B cell (primary cell): ENCODE data around the gene GRM8. TPM values are rescaled to one million over a fixed set of nuclear protein-coding genes. Genes with fewer than 3 reads are reported as not detected.

ENCODE experiments used
- ATAC-seq: fragments of 200-7000 bp; cut with Tn5 transposase; one replicate; pipeline ENCODE4 v1.10.0; 2021; ENCODE audit warnings: low read depth, mild to moderate bottlenecking, moderate number of reproducible peaks, moderate library complexity
- CTCF ChIA-PET: fragments of 350-600 bp; sonication (Branson Sonifier 250); formaldehyde crosslinking; loops from one replicate; lab custom pipeline; 2021; ENCODE audit warnings: antibody characterized with exemption, inconsistent platforms; lab: Charles Lee
- POLR2A ChIA-PET: fragments of 350-600 bp; sonication (Branson Sonifier 250); formaldehyde crosslinking; loops from one replicate; lab custom pipeline; 2021; ENCODE audit warnings: antibody characterized with exemption; lab: Charles Lee
- DNase-seq: peaks from one replicate; pipeline ENCODE4 v3.0.0; 2013
- H2AFZ ChIP-seq: 2 replicates; pipeline ENCODE4 v1.6.1; 2012; ENCODE audit warnings: mild to moderate bottlenecking, low read depth, low read length; ENCODE audit not compliant: insufficient read depth, poor library complexity, severe bottlenecking
- H3K27ac ChIP-seq, 2 donors: 1 replicate in 1 of 2; 2 replicates in 1 of 2; pipeline ENCODE4 v1.5.1; 2012 to 2013; ENCODE audit warnings: low read length in 2 of 2, mild to moderate bottlenecking in 2 of 2, moderate library complexity in 1 of 2
- H3K27me3 ChIP-seq, 4 experiments: fragments of 200-600 bp in 1 of 4; sonication (generic) in 1 of 4; replicated peaks in 1 of 4; 1 replicate in 2 of 4; 2 replicates in 2 of 4; pipeline versions ENCODE4 v1.6.1 to v1.7.0; 2013 to 2016; ENCODE audit warnings: low read length in 3 of 4, mild to moderate bottlenecking in 2 of 4, mixed read lengths in 1 of 4, moderate library complexity in 1 of 4; ENCODE audit not compliant: insufficient read depth in 4 of 4, control insufficient read depth in 3 of 4; ENCODE audit errors: control extremely low read depth in 1 of 4
- H3K36me3 ChIP-seq, 2 experiments: replicated peaks in 1 of 2; 1 replicate in 1 of 2; 2 replicates in 1 of 2; pipeline versions ENCODE4 v1.6.1 to v1.7.1; 2013; ENCODE audit warnings: low read length in 1 of 2; ENCODE audit not compliant: insufficient read depth in 2 of 2, control insufficient read depth in 1 of 2; ENCODE audit errors: control extremely low read depth in 1 of 2, extremely low read depth in 1 of 2
- H3K4me1 ChIP-seq, 2 donors: fragments of 200-600 bp in 1 of 2; sonication (generic) in 1 of 2; 1 replicate in 1 of 2; 2 replicates in 1 of 2; pipeline versions ENCODE4 v1.5.1 to v1.6.1; 2013 to 2017; ENCODE audit warnings: low read length in 2 of 2; ENCODE audit not compliant: control insufficient read depth in 2 of 2, insufficient read depth in 2 of 2
- H3K4me2 ChIP-seq: replicated peaks from 2 replicates; pipeline ENCODE3; 2012; ENCODE audit warnings: mild to moderate bottlenecking, low read depth, low read length; ENCODE audit not compliant: poor library complexity, severe bottlenecking
- H3K4me3 ChIP-seq, 5 experiments: fragments of 200-600 bp in 1 of 5; sonication (generic) in 1 of 5; 1 replicate in 3 of 5; 2 replicates in 2 of 5; pipeline versions ENCODE4 v1.5.1 to v1.7.0; 2011 to 2016; ENCODE audit warnings: low read length in 4 of 5, mild to moderate bottlenecking in 4 of 5, low read depth in 2 of 5, control low read depth in 1 of 5, moderate library complexity in 1 of 5; ENCODE audit not compliant: insufficient read depth in 1 of 5; ENCODE audit errors: control extremely low read depth in 1 of 5, extremely low read depth in 1 of 5
- H3K79me2 ChIP-seq: fragments of 200-600 bp; sonication (generic); one replicate; pipeline ENCODE4 v1.6.0; 2016; ENCODE audit warnings: low read length; ENCODE audit not compliant: control insufficient read depth, insufficient read depth
- H3K9ac ChIP-seq: fragments of 200-600 bp; sonication (generic); 2 replicates; pipeline ENCODE4 v1.6.1; 2017; ENCODE audit warnings: mild to moderate bottlenecking, low read length, moderate library complexity
- H3K9me3 ChIP-seq, 3 donors: one replicate each; pipeline versions ENCODE4 v1.6.1 to v1.7.1; 2013; ENCODE audit warnings: low read length in 2 of 3; ENCODE audit not compliant: control insufficient read depth in 2 of 3, insufficient read depth in 1 of 3; ENCODE audit errors: control extremely low read depth in 1 of 3
- H4K20me1 ChIP-seq: 2 replicates; pipeline ENCODE4 v1.6.0; 2012; ENCODE audit warnings: mild to moderate bottlenecking, low read length; ENCODE audit not compliant: insufficient read depth, control insufficient read depth, poor library complexity, severe bottlenecking
- H3K27ac Mint-ChIP-seq: one replicate; pipeline ENCODE4 v1.8.0; 2021; ENCODE audit warnings: mixed read lengths
- H3K27me3 Mint-ChIP-seq: one replicate; pipeline ENCODE4 v1.8.0; 2021; ENCODE audit warnings: mixed read lengths
- H3K4me1 Mint-ChIP-seq: one replicate; pipeline ENCODE4 v1.8.0; 2021; ENCODE audit warnings: mixed read lengths
- H3K4me3 Mint-ChIP-seq: one replicate; pipeline ENCODE4 v1.8.0; 2021; ENCODE audit warnings: mixed read lengths
- H3K9me3 Mint-ChIP-seq: one replicate; pipeline ENCODE4 v1.8.0; 2022; ENCODE audit warnings: mixed read lengths; ENCODE audit not compliant: insufficient read depth
- EZH2 ChIP-seq: IDR thresholded peaks from 2 replicates; pipeline ENCODE4 v1.6.1; 2012; ENCODE audit warnings: borderline replicate concordance, low read depth, mild to moderate bottlenecking, moderate library complexity, low read length; ENCODE audit not compliant: insufficient read depth, poor library complexity, severe bottlenecking
- WGBS: methylation state at CpG from one replicate; pipeline ENCODE4 v1.1.5; 2013; ENCODE audit warnings: missing lambda C conversion rate; ENCODE audit not compliant: insufficient coverage; 5-methylcytosine and 5-hydroxymethylcytosine counted together
- intact Hi-C: fragments of 100-400 bp; cut with micrococcal nuclease; formaldehyde crosslinking; loops from one replicate; pipeline ENCODE4 v1.10.0; 2022
- polyA plus RNA-seq: library from polyadenylated mRNA; depleted of rRNA; stranded (reverse); fragments of >200 nt; gene quantifications from 2 replicates; pipeline ENCODE4 v1.2.3, GENCODE V29; 2012
- total RNA-seq, 2 donors: library from RNA; stranded (reverse); fragments of 120-200 nt in 1 of 2; gene quantifications; 1 replicate in 1 of 2; 2 replicates in 1 of 2; pipeline versions ENCODE4 v1.2.3 to v1.2.4, GENCODE V29; 2013 to 2022
- TF ChIP-seq, protein P1 (sequence below): fragments of 200-600 bp; IDR thresholded peaks from one replicate; pipeline ENCODE4 v1.8.0; 2022; ENCODE audit warnings: antibody characterized with exemption, mild to moderate bottlenecking

GRM8 gene
- total and polyA plus RNA-seq, 2 donors (not counting 1 experiment from before 2014, with no cell fraction given): not detected

DNA sequence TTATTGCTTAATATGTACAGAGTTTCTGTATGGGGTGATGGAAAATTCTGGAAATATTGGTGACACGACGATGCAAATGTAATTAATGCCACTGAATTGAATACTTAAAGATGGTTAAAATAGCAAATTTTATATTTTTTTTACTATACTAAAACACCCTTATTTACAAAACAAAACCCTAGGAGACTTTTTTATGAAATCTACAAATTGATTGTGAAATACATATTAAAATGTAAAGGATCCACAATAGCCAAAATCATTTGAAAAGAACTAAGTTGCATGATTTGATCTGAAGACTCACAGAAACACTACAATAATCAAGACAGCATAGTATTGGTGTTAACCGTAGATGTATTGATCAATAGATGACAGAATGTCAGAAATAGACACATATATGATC, 252.0 kb downstream of the GRM8 start:
- no peaks in the 10 kb centered on the region for H3K4me1 Mint-ChIP-seq
- CTCF ChIA-PET: no interaction called here
- TF ChIP-seq EZH2: no peak
- TF ChIP-seq, protein P1, sequence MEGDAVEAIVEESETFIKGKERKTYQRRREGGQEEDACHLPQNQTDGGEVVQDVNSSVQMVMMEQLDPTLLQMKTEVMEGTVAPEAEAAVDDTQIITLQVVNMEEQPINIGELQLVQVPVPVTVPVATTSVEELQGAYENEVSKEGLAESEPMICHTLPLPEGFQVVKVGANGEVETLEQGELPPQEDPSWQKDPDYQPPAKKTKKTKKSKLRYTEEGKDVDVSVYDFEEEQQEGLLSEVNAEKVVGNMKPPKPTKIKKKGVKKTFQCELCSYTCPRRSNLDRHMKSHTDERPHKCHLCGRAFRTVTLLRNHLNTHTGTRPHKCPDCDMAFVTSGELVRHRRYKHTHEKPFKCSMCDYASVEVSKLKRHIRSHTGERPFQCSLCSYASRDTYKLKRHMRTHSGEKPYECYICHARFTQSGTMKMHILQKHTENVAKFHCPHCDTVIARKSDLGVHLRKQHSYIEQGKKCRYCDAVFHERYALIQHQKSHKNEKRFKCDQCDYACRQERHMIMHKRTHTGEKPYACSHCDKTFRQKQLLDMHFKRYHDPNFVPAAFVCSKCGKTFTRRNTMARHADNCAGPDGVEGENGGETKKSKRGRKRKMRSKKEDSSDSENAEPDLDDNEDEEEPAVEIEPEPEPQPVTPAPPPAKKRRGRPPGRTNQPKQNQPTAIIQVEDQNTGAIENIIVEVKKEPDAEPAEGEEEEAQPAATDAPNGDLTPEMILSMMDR: no peak
- no peaks in the 10 kb centered on the region for H3K4me1 ChIP-seq
- H3K36me3 ChIP-seq: no peaks in the 10 kb centered on the region
- no peaks in the 10 kb centered on the region for H4K20me1 ChIP-seq
- no CpG with 5 or more reads among the region's 3 CpGs for WGBS
- H3K9me3 Mint-ChIP-seq: no peaks in the 10 kb centered on the region
- no peak overlapping the region for H3K27ac Mint-ChIP-seq
- ATAC-seq (no peak), DNase-seq (no peak)
- POLR2A ChIA-PET: no interaction called here
- H3K9me3 ChIP-seq: no peaks in the 10 kb centered on the region
- no peak overlapping the region for H3K4me3 ChIP-seq
- intact Hi-C loops: no loop called here
- no peak overlapping the region for H3K4me3 Mint-ChIP-seq
- H3K9ac ChIP-seq: no peak overlapping the region
- no peak overlapping the region for H2AFZ ChIP-seq
- no peak overlapping the region for H3K27ac ChIP-seq
- no peaks in the 10 kb centered on the region for H3K27me3 ChIP-seq
- H3K4me2 ChIP-seq: no peak overlapping the region
- H3K27me3 Mint-ChIP-seq: no peaks in the 10 kb centered on the region
- H3K79me2 ChIP-seq: no peaks in the 10 kb centered on the region

DNA sequence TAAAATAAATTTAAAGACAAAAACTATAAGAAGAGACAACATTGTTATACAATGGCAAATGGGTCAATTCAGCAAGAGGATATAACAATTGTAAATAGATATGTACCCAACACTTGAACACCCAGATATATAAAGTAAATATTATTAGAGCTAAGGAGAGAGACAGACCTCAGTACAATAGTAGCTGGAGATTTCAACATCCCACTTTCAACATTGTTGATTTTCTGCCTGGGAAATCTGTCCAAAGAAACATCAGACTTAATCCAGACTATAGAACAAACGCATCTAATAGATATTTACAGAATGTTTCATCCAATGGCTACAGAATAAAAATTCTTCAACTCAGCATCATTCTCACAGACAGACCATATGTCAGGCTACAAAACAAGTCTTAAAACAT, 256.1 kb downstream of the GRM8 start:
- intact Hi-C loops: no loop called here
- H2AFZ ChIP-seq: no peak overlapping the region
- no peaks in the 10 kb centered on the region for H3K4me1 ChIP-seq
- Mint-ChIP-seq H3K27ac (no peak overlapping the region), H3K4me3 (no peak overlapping the region), H3K27me3 (peaks cover 5% of the 10 kb centered on the region), H3K4me1 (no peaks in the 10 kb centered on the region), H3K9me3 (peaks cover 2% of the 10 kb centered on the region)
- H3K4me2 ChIP-seq: no peak overlapping the region
- no peaks in the 10 kb centered on the region for H3K27me3 ChIP-seq
- H3K36me3 ChIP-seq: no peaks in the 10 kb centered on the region
- no peak for ATAC-seq
- H3K4me3 ChIP-seq: no peak overlapping the region
- DNase-seq: no peak
- H4K20me1 ChIP-seq: no peaks in the 10 kb centered on the region
- no peak overlapping the region for H3K9ac ChIP-seq
- TF ChIP-seq, protein P1: no peak
- no peak for TF ChIP-seq EZH2
- ChIA-PET POLR2A (no interaction called here), CTCF (no interaction called here)
- no CpG with 5 or more reads among the region's 1 CpG for WGBS
- H3K79me2 ChIP-seq: no peaks in the 10 kb centered on the region
- H3K9me3 ChIP-seq: peaks cover 0 to 3% (median 0%) of the 10 kb centered on the region in 3 donors
- no peak overlapping the region for H3K27ac ChIP-seq
